SHP77 treated with DMSO at 0.1 percent for 48 hours (cell line): Measurements from ENCODE around the gene TMEM120B.

Experiments used
- DNase-seq: peaks from one replicate; lab custom pipeline; 2025; lab: John Stamatoyannopoulos, UW

TMEM120B gene

DNA sequence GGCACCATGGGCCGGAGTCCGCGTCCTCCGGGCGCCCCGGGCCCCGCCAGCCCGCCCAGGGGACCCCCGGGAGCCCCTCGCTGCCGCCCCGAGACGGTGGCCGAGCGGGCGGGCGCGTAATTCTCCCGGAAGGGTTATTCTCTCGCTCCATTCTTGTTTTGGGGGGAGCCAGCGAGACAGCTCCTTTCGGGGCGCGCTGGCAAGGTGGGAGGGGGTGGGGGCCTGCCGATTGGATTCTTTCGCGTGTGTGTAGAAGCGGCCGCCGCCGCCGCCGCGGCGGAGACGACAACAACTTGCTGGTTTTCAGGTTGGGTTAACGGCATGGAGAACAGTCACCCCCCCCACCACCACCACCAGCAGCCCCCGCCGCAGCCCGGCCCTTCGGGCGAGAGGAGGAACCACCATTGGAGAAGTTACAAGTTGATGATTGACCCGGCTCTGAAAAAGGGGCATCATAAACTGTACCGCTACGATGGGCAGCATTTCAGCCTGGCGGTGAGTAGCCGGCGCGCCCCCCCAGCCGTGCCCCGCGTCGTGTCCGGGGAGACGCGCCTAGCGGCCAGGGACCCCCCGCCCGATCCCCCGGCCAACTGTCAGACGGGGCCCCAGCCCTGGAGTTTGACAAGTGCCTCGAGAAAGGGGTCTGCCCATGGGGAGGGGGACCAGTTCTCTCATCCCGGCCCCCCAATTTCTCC, 92.0 kb downstream of the TMEM120B start:
- DNase-seq, result no peak

DNA sequence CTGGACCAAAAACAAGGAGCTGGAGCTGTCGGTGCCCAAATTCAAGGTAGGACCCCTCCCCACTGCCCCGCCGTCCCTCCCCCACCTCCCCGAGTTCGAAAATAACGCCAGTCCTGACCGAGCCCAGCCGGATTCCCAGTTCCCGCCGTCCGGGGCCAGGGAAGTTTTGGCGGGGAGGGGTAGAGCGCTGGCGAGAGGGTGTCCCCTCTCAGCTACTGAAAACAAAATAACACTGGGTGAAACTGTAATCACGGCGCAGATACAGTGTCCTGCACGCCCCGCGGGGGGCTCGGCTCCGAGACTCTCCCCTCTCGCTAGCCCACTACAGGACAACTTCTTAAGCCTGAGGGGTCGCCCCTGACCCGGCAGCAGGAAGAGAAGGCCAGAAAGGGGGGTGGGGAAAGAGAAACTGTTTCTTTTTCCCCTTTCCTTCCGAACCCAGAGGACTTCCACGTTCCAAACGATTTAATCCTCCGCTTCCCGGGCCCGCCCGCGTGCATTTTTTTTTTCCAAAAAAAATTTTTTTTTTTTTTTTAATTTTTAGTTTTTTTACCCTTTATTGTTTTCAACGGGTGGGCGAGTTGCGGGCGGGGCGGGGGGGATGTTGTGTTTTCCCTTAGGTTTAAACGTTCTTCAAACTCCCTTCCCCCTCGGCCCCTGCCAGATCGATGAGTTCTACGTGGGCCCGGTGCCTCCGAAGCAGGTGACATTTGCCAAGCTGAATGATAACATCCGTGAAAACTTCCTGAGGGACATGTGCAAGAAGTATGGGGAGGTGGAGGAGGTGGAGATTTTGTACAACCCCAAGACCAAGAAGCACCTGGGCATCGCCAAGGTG, 92.8 kb downstream of the TMEM120B start:
- no peak for DNase-seq

DNA sequence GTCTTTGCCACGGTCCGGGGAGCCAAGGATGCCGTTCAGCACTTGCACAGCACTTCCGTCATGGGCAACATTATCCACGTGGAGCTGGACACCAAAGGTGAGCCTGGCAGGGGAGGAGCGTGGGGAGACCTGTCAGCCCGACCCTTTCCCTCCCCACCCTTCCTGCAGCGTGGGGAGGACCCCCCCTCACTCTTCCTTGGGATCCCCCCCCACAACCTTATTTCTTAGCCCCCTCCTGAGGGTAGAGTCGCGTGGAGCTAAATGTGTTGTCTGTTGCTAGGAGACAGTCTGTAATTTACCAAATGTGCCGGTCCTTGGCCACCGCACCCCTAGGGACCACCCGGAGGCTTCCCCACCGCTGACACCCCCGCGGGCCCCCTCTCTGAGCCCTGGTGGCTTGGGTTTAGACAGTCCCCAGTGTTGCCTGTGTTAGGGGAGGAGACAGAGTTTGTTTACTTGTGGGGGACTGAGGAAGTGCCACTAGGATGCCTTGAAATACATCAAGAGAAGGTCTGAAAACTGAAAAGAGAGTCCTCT, 93.5 kb downstream of the TMEM120B start:
- no peak for DNase-seq

DNA sequence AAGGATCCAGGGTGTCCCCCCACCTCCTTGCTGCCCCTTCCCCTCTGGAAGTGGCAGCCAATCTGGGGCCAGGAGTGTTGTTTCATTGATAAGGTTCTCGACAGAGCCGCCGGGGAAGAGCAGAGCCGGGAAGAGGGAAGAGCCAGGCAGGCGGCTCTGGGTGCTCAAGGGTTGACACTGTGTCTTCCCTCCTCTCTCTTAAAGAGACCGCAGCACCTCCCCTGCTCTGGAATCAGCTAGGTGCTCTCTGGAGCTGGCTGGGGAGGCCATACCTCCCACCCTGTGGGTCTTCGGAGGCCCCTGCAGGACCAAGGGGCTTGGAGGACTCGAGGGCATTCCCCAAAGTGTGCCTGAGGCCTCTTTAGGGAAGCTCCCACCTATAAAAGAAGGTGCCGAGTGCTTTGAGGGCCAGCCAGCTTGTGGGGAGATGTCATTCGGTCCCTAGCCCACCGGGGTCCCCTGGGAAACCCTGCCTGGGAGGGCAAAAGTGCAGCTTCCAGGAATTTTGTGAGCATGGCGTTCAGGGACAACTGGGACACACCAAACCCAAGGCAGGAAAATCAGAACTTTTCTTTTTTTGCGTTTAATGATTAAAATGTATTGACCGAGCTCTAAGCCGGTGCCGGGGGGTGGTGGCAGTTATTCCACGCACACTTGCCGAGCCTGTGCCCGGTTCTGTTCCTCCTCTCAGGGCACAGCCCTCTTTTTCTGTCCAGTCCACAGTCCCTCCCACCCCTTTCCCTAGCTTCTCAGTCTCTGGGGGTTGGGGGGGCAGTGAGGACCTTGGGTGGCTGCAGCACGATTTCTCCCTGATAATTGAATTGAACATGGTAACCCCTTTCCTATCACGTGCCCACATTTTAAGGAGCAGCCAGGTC, 94.2 kb downstream of the TMEM120B start:
- DNase-seq, result no peak

DNA sequence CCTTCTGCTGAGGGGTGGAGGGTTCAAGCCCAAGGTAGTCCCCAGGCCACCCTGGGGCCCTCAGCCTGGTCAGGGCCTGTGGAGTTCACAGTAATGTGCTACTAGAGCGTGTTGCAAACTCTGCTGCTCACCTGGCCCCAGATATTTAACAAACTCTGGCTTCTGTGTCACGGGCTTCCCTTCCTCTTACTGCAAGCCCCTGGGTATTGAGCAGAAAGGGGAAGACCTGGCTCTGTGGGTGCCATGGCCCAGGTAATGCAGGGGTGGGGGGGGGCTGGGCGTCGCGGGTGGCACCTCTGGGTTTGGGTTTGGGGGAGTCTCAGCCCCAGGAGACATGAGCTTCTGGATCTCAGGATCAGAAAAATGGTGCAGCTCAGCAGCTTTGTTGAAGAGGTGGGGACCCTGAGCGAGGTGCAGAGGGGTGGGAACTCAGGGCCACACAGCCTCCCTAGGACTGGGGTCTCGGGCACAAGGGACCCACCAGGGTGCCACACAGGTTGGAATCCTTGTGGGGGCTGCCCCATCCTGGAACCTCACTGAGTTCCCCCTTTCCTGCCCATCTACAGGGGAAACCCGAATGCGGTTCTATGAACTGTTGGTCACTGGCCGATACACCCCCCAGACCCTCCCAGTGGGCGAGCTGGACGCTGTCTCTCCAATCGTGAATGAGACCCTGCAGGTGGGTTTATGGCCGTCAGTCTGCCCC, 95.2 kb downstream of the TMEM120B start:
- DNase-seq, result no peak

DNA sequence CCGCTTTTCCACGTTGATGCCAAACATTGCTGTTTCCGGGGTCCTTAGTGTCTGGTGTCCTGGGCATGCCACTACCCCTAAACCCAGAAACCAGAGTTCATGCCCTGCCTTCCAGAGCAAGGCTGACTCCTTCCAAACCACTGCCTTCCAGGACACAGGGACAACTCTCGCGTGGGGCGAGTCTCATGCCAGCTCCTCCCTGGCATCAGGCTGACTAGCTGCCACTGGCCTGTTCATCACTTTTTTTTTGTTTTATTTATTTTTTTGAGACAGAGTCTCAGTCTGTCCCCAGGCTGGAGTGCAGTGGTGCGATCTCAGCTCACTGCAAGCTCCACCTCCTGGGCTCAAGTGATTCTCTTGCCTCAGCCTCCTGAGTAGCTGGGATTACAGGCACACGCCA, 96.1 kb downstream of the TMEM120B start:
- DNase-seq, result no peak

DNA sequence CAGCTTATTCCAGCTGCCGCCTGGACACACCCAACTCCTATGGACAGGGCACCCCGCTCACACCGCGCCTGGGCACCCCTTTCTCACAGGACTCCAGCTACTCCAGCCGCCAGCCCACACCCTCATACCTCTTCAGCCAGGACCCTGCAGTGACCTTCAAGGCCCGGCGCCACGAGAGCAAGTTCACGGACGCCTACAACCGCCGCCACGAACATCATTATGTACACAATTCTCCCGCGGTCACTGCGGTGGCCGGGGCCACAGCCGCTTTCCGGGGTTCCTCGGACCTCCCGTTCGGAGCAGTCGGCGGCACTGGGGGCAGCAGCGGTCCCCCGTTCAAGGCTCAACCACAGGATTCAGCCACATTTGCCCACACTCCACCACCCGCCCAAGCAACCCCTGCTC, 97.2 kb downstream of the TMEM120B start:
- DNase-seq, result no peak

DNA sequence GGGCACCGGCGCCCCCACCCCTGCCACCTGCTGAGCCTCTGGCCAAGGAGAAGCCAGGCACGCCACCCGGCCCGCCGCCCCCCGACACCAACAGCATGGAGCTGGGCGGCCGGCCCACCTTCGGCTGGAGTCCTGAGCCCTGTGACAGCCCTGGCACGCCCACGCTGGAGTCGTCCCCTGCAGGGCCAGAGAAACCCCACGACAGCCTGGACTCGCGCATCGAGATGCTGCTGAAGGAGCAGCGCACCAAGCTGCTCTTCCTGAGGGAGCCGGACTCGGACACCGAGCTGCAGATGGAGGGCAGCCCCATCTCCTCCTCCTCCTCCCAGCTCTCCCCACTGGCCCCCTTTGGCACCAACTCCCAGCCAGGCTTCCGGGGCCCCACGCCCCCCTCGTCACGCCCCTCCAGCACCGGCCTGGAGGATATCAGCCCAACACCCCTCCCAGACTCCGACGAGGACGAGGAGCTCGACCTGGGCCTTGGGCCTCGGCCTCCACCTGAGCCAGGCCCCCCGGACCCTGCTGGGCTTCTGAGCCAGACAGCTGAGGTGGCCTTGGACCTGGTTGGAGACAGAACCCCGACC, 97.8 kb downstream of the TMEM120B start:
- DNase-seq, result no peak

DNA sequence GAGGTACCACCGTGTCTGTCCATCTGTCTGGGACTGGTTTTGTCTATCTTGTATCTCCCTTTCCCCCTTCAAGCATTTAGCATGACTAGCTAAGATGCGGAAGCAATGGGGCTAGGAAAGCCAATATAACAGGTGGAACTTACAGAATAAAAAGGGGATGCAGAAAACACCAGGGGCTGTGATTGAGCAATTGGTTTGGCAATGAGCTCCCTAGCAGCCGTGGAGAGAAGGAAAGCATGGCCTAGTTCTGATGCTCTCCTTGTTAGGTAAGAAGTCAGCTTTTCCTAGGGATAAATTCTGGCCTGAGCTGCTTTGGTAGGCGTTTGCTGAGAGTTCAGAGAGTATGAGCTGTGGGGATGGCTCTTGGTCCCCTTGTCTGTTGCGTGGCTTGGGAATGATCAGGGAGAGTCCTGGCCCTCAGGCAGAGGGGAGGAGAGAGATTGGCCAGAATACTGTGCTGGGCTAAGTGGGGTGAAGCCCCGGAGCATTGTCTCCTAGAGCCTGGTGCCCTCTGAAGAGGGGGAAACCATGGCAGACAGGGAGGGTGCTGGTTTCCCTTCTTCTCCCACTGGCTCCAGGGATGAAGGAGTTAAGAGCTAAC, 98.4 kb downstream of the TMEM120B start:
- DNase-seq, result no peak

DNA sequence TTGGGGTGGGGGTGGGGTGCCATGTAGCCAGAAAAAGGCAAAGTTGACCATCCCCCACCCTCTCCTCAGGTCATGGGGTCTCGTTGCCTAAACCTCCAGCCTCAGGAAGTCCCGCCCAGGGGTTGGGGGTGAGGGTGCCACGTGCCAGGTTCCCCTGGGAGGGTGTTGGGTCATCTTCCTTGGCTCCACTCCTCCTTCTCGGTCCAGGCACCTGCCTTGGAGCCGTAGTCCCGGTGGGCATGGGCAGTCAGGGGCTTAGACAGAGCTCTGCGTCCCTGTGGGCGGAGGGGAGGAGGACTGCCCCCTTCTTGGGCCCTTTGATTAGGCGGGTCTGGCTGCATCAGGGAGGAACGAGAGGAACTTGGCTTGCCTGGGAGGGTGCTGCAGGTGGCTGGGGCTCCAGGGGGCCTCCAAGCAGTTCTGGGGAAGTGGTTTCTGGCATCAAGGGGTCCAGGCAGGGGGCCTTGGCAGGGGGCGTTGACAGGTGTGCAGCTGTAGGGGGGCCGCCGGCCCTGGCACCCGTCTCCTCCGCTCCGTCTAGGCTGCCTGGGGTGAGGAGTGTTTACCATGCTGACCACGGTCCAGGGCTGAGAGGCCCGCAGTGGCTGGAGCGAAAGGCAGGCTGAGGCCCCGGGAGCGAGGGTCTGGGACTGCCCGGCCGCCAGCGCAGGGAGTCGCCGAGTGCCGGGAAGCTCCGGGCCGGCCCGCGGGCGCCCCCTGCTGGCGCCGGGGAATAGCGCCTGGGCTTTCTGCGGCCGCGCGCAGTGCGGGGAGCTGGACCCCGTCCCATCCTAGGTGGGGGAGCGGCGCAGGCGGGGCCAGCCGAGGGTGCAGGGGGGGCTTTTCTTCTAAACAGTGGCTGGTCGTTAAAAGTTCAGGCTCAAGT, 99.1 kb downstream of the TMEM120B start:
- no peak for DNase-seq

DNA sequence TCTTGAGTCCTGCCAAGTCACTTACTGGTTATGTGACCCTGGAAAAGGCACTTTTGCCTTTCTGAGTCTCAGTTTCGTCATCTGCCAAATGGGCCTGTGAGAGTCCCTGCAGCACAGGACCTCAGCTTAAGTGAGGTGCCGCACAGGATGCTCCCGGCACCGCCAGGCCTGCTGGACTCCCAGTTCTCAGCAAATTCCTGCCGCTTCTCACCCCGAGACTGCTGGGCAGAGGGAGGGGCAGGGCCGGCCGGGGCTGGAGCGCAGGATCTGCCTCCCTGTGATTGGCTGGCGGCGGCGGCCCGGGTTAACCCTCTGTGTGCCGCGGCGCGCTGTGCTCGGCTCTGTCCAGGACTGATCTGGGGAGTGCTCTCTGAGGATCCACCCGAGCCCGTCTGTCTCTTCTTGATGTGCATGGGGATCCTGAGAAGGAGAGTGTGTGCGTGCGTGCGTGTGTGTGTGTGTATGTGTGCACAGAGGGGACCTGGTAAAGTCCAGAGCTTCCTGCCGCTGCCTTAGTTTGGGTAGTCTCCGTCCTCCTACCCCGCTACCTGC, 99.8 kb downstream of the TMEM120B start:
- no peak for DNase-seq

DNA sequence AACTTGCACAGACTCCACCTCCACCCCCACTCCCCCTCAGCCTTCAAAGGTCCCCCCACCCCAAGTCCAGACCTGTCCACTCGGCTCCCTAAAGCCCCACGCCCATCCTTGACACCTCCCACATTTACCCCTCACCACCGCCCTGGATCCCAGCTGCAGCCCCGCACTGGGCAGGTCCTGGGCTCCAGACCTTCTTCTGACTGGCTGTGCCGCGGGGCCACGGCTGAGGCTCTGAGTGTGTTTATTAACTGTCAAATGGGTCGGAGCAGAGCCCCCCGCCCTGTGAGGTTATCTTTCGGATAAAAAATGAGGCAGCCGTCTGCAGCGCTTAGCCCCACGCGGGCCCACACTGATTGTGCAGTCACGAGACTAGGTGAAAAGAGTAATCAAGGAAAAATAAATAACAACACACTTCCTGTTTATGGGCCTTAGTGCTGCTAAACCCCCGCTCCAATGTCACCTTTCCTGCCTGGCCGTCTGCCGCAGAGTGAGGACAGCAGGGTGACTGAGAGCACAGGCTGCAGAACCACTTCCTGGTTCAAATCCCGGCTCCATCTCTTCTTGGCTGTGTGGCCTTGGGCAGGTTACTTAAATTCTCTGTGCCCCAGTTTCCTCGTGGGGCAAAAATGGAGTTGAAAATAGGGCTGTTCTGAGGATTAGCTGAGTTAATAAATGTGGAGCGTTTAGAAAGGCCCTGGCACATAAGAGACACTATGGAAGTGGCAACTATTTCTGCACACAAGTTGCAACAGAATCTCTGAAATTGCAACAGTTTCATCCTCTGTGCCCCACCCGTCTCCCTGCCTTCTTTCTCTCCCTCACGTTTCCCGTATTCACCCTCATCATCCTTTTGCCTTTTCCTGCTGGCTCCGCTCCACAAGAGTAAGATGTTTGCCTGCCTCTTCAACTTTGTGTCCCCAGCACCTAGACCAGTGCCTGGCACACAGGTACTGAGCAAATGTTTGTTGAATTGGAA, 100.7 kb downstream of the TMEM120B start:
- no peak for DNase-seq

DNA sequence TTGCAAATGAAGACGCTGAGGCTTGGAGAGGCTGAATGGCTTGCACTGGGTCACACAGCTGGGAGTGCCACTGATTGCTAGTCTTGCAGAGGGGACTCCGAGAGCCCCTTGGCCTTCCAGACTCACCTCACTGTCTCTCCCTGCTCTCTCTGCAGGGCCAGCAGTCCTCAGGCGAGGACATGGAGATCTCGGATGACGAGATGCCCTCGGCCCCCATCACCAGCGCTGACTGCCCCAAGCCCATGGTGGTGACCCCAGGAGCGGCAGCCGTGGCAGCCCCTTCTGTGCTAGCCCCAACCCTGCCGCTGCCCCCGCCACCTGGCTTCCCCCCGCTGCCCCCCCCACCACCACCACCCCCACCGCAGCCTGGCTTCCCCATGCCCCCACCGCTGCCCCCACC, 101.4 kb downstream of the TMEM120B start:
- DNase-seq, result no peak

DNA sequence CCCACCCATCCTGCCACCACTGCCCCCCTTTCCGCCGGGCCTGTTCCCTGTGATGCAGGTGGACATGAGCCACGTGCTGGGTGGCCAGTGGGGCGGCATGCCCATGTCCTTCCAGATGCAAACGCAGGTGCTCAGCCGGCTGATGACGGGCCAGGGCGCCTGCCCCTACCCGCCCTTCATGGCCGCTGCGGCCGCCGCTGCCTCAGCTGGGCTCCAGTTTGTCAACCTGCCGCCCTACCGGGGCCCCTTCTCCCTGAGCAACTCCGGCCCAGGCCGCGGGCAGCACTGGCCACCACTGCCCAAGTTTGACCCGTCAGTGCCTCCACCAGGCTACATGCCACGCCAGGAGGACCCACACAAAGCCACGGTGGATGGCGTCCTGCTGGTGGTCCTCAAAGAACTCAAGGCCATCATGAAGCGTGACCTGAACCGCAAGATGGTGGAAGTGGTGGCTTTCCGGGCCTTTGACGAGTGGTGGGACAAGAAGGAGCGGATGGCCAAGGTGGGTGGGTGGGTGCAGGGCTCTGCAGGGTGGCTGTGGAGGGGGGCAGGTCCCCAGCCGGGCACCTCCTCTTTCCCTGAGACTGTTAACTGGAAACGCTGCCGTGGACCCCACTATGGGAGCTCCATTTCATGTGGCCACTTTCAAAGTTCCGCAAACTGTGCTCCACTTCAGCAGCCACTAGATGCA, 102.0 kb downstream of the TMEM120B start:
- DNase-seq, result no peak

DNA sequence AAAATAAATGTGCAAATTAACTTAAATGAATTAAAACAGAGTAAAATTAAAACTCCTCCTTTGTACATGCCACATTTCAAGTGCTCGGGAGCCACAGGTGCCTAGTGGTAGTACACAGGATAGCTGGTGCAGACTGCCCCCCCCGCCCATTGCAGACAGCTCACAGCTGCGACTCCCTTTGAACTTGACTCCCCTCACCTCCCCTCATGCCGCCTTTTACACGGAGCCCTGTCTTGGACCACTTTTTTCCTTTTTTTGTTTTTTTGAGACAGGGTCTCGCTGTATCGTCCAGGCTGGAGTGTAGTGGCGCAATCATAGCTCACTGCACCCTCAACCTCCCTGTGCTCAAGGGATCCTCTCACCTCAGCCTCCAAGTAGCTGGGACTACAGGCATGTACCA, 102.7 kb downstream of the TMEM120B start:
- no peak for DNase-seq

DNA sequence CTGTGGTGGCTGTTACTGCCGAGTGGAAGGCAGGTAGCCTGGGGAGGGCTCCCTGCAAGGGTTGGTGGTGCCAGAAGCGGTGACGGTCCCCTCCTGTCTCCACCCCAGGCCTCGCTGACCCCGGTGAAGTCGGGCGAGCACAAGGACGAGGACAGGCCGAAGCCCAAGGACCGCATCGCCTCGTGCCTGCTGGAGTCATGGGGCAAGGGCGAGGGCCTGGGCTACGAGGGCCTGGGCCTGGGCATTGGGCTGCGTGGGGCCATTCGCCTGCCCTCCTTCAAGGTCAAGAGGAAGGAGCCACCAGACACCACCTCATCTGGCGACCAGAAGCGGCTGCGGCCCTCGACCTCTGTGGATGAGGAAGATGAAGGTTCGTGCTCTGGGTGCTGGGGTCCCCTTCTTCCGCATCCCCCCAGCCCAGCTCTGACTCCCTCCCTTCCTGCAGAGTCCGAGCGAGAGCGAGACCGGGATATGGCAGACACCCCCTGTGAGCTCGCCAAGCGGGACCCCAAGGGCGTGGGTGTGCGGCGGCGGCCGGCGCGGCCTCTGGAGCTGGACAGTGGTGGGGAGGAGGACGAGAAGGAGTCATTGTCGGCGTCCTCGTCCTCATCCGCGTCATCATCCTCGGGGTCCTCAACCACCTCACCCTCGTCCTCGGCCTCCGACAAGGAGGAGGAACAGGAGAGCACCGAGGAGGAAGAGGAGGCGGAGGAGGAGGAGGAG, 104.5 kb downstream of the TMEM120B start:
- DNase-seq, result no peak

DNA sequence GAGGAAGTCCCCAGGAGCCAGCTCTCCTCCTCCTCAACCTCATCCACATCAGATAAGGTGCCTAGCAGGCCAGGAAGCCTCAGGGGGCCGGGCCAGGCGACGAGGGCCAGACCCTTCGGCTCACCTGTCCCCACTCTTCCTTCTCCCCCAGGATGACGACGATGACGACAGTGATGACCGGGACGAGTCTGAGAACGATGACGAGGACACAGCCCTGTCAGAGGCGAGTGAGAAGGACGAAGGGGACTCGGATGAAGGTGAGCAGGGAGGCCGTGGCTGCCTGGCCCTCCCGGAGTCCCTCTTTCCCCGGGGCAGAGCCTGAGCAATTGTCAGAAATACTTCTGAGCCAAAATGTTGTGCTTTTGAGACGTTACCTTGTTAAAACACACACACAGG, 105.1 kb downstream of the TMEM120B start:
- DNase-seq, result no peak
